GM12891 (cell line): ENCODE measurements around the gene ALPI.

ENCODE experiments used
- DNase-seq: peaks from one replicate; pipeline ENCODE4 v3.0.0; 2011; ENCODE audit warnings: low spot score; ENCODE audit not compliant: insufficient read length
- FAIRE-seq: peaks from 2 replicates; lab custom pipeline; 2011; peaks lifted over from hg19 to GRCh38; lab: Jason Lieb, UNC
- PAX5 ChIP-seq: IDR thresholded peaks from 2 replicates; pipeline ENCODE4 v1.6.1; 2011; ENCODE audit warnings: low read length, moderate library complexity, mild to moderate bottlenecking; ENCODE audit not compliant: insufficient read depth, severe bottlenecking
- POLR2A ChIP-seq: IDR thresholded peaks from 2 replicates; pipeline ENCODE4 v1.6.1; 2011; ENCODE audit warnings: low read depth, low read length, control low read depth
- POLR2AphosphoS5 ChIP-seq: IDR thresholded peaks from 2 replicates; pipeline ENCODE4 v1.6.1; 2011; ENCODE audit warnings: low read depth, low read length, control low read depth
- POU2F2 ChIP-seq: IDR thresholded peaks from 2 replicates; pipeline ENCODE4 v1.6.1; 2011; ENCODE audit warnings: low read depth, mild to moderate bottlenecking, control low read depth, low read length, moderate library complexity
- SPI1 ChIP-seq: IDR thresholded peaks from 2 replicates; pipeline ENCODE4 v1.6.1; 2011; ENCODE audit warnings: low read depth, low read length, control low read depth
- TAF1 ChIP-seq: IDR thresholded peaks from 2 replicates; pipeline ENCODE4 v1.6.1; 2011; ENCODE audit warnings: low read depth, low read length, control low read depth

The ALPI gene

DNA sequence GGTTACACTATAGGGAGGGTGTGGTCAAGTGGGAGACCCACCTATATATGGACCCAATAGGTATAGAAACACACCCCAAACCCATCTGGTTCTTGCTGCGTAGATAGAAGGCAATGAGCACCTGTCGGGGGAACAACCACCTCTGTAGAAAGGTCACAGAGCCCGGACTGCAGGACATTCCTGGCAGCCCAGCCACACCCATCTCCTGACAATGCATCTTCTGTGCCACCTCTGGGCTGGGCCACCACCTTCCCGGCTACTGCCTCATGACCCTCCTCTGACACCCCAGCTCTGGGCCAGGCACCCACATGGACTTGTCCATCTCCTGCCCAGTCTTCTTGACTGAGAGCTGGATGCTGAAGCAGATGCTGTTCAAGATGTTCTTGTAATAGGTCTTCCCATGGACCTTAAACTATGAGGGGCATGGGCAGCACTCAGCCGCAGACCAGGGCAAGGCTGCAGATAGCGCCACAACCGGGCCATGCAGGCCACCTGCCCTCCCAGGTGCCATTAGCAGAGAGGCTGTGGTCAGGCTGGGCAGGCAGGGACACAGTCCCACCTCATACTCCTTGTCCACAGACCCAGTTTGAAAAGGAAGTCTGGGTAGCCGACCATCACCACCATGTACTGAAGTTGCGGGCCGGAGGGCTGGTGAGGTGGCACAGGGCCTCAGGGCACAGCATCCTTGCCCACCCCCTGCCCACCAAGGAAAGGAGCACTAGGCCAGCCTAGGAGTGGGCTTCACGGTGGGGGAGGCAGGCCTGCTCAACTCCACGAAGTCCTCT lies 40.0 kb upstream of the ALPI start:
- DNase-seq (no peak), FAIRE-seq (no peak)
- TF ChIP-seq TAF1 (no peak), SPI1 (no peak), POU2F2 (no peak), POLR2AphosphoS5 (no peak)

DNA sequence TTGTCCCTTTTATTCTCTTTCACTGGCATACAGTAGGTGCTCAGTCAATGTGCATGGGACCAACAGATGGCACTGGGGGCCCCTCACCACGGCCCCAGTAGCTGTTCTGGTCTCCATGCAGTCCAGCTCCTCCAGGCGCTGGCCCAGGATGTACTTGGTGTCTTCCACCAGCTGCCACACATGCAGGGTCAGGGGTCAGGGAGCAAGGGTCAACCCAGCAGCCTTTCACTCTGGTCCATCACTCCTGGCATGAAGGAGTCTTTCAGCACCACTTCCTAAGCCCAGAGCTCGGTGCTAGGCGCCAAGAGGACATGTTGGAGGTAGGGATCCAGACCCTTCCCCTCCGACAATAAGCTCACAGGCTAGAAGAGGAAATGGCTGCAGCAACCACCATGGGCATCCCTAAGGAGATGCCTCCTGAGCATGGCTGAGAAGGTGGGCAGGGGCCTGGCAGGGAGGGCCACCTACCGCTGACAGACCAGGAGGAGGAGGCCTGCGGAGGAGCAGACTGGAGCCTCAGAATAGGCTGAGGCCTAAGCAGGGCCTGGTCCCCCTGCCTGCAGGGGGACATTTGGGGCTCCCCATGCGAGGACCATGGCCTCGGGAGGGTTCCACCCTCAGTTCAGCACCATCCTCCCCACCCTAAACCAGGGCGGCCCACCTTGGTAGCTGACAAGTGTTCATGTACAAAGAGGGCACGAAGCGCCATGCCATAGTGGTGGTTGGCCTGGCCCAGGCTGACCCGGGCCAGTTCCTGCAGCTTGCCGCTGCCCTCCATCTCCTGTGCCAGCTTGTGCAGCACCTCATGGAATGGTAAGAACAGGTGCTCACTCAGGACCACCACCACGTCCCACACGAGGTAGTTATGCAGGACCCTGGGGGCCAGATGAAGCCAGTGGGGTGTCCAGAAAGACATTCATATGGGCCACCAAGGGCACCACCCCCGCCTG lies 39.2 kb upstream of the ALPI start:
- no peak for DNase-seq
- FAIRE-seq, result no peak
- TF ChIP-seq POLR2A (no peak), POU2F2 (no peak), SPI1 (no peak), PAX5 (no peak), POLR2AphosphoS5 (no peak), TAF1 (no peak)

DNA sequence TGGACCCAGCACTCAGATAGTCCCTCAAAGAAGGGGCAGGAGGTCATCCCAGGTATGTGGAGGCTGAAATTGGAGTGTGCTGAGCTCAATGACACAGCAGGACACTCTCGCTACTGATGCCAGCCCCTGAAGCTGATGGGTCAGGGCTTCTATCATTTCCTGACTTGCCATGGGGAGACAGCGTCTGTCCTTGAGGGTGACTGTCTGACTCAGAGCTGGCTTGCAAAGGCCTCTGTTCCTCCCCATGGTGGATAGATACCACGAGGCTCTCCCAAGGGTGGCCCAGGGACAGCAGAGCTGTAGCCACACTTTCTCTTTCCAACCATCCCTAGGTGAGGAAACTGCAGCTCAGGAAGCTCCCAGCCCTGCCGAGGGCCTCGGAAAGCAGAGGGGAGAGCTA lies 38.5 kb upstream of the ALPI start:
- TF ChIP-seq PAX5 (no peak), POLR2AphosphoS5 (no peak), SPI1 (no peak), POU2F2 (no peak), TAF1 (no peak), POLR2A (no peak)
- FAIRE-seq, result no peak
- no peak for DNase-seq

DNA sequence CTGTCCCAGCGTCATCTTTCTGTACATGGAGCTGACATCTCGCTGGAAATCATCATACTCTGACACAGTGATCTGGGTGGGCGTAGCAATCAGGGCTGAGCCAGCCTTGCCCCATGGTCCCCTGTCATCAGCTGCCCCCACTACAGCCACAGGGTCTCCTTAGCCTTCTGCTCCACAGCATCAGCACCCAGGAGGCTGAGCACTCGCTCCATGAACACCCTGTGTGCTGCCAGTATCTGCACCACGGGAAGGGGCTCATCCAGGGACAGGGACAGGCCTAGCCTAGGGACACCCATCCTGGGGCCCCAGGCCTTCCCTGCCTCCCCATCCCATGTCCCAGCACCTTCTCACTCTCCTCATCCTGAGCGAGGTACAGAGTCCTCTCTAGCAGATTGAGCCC lies 37.9 kb upstream of the ALPI start:
- FAIRE-seq, result no peak
- DNase-seq, result no peak
- TF ChIP-seq POU2F2 (no peak), TAF1 (no peak), POLR2A (no peak), PAX5 (no peak), POLR2AphosphoS5 (no peak), SPI1 (no peak)

- DNase-seq (no peak), FAIRE-seq (no peak)
- TF ChIP-seq SPI1 (no peak), PAX5 (no peak), POLR2A (no peak), TAF1 (no peak), POLR2AphosphoS5 (no peak), POU2F2 (no peak)
Measured at GRCh38 chr2:232418466-232419244, 37.3 kb upstream of the ALPI start.

GRCh38 chr2:232419245-232420072 lies 36.5 kb upstream of the ALPI start:
- no peak for DNase-seq
- no peak for FAIRE-seq
- TF ChIP-seq POU2F2, result no peak
- no peak for TF ChIP-seq PAX5
- TF ChIP-seq TAF1, result no peak
- no peak for TF ChIP-seq SPI1
- TF ChIP-seq POLR2AphosphoS5, result no peak
- TF ChIP-seq POLR2A, result no peak

- DNase-seq (no peak), FAIRE-seq (no peak)
- TF ChIP-seq POLR2AphosphoS5 (no peak), POU2F2 (no peak), TAF1 (no peak), POLR2A (no peak), SPI1 (no peak), PAX5 (no peak)
Measured at GRCh38 chr2:232420073-232420454, 35.9 kb upstream of the ALPI start.

DNA sequence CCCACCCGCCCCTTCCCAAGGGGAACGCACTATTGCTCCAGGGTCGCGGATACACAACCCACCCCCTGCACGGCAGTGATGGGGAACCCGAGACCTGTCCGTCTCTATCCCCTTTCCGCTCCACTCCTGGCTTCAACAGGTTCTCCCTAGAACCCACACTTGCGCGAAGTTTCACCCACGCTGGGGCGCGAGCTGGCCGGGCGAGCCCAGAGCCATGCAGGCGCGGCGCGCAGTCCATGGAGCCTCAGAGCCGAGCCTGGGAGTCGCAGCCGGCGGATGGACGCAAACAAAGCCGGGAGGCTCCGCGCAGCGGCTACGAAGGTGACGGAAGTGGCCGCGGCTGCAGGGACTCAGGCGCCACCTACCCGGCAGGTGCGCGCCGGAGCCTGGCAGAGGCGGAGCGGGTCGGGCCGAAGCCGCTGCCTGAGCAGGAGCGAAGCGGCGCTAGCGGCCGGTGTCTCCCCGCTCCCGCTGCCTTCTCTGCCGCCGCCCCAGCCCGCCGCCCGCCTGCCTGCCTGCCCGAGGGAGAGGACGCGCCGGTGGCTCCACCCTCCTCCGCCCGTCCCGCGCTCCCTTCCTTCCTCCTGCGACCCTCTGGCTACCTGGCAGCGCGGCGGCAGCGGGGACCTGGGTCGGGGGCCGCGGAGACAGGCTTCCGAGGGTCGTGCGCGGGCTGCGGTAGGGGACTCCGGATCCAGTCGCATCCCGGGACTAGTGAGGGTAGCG lies 35.3 kb upstream of the ALPI start:
- DNase-seq (peak; percentile 55), FAIRE-seq (no peak)
- TF ChIP-seq POLR2AphosphoS5 (no peak), TAF1 (no peak), POU2F2 (no peak), SPI1 (no peak), PAX5 (no peak), POLR2A (no peak)
